Subcutaneous adipose tissue (tissue), 4 donors: Measurements from ENCODE around the gene CBFA2T2. TPM values are rescaled to one million over a fixed set of nuclear protein-coding genes. Genes with fewer than 3 reads are reported as not detected.

ENCODE experiments used
- total RNA-seq, 4 donors: library from RNA; depleted of rRNA; stranded (reverse); fragments of >200 nt; gene quantifications; one replicate each; pipeline ENCODE4 v1.1.0, GENCODE V29; 2016
- TF ChIP-seq, protein P1 (sequence below): fragments of 450-650 bp; IDR thresholded peaks from one replicate; pipeline ENCODE4 v1.5.1; 2016; ENCODE audit warnings: low read depth, mild to moderate bottlenecking, control low read depth, antibody characterized with exemption, moderate library complexity

CBFA2T2 gene
- 10 to 100 TPM in 2 of 4 donors, 1 to 10 TPM in 2; 8.5 to 13.4 (median 10.0) TPM for total RNA-seq

DNA sequence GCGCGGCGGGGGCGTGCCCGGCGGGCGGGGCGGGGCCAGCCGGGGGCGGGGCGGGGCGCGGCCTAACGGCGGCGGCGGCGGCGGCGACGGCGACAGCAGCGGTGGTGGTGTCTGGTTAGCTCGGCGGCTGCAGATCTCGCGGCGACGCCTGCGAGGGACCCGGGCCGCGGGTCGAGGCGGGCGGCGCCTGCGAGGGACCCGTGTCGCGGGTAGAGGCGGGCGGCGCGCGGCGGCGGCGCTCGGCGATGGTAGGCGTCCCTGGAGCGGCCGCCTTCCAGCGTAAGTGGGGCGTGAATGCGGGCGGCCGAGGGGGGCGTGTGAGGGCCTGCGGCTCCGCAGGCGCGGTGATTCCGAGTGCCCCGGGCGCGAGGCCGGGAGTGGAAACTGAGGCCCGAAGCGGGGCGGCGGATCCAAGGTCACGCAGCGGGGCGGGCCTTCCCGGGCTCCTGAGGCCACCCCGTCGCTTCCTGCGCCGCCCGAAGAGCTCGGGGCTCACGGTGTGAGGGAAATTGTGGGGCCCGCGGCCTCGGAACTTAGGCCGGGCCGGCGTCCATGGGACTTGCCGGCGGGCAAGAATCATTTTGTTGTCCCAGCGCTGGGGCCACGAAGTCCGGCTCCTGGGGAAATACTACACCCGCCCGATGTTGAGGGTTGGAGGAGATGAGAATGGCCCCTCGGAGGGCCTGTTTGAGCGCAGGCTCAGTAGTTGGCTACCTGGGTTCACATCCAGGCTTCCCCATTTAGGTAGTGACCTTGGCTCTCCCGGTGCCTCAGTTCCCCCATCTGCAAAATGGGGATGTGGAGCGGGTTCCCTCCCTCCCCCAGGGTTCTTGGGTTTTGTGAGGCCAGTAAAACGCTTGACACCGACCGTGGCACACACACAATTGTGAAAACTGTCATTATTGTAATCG, at the start of gene CBFA2T2:
Gene CBFA2T2 (plus strand): TSS at position 74 of the 911 bp plus-strand sequence. CDS start 172 bp downstream, at position 246.
- TF ChIP-seq, protein P1, sequence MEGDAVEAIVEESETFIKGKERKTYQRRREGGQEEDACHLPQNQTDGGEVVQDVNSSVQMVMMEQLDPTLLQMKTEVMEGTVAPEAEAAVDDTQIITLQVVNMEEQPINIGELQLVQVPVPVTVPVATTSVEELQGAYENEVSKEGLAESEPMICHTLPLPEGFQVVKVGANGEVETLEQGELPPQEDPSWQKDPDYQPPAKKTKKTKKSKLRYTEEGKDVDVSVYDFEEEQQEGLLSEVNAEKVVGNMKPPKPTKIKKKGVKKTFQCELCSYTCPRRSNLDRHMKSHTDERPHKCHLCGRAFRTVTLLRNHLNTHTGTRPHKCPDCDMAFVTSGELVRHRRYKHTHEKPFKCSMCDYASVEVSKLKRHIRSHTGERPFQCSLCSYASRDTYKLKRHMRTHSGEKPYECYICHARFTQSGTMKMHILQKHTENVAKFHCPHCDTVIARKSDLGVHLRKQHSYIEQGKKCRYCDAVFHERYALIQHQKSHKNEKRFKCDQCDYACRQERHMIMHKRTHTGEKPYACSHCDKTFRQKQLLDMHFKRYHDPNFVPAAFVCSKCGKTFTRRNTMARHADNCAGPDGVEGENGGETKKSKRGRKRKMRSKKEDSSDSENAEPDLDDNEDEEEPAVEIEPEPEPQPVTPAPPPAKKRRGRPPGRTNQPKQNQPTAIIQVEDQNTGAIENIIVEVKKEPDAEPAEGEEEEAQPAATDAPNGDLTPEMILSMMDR: no peak

DNA sequence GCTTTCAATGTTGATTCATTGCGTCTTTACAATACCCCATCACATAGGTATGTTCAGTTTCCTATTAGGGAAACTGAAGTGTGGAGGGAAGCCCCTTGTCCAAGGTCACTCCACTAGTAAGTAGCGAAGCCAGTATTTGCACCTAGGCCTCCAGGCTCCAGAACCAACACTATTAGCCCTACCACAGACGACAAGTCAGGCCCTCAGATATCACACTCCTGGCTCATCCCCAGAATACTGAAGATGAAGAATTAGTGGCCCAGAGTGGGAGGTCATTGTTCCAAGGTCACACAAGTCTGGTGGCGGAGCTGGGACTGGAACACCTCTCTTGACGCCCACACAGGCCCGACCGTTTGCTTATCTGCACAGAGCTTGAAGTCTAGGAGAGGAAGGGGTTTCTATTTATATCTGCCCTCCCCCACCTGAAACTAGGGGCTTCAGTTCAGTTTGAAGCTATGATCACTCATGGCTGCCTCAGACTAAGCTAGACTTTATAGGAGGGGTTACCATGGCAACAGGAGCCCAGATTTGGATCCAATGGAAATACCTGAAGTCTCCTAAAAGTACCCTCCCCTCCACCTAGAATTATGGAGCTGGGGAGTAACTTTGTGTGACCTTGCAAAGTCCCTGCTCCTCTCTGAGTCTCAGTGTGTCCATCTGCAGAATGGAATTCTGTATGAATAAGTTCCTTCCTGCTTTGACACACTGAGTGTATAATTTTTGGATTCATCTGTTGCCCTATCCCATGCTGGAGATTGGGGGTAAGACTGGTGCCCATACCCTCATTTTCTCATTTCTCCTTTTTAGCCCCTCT, 48.5 kb upstream of the CBFA2T2 start:
- TF ChIP-seq, protein P1: no peak

DNA sequence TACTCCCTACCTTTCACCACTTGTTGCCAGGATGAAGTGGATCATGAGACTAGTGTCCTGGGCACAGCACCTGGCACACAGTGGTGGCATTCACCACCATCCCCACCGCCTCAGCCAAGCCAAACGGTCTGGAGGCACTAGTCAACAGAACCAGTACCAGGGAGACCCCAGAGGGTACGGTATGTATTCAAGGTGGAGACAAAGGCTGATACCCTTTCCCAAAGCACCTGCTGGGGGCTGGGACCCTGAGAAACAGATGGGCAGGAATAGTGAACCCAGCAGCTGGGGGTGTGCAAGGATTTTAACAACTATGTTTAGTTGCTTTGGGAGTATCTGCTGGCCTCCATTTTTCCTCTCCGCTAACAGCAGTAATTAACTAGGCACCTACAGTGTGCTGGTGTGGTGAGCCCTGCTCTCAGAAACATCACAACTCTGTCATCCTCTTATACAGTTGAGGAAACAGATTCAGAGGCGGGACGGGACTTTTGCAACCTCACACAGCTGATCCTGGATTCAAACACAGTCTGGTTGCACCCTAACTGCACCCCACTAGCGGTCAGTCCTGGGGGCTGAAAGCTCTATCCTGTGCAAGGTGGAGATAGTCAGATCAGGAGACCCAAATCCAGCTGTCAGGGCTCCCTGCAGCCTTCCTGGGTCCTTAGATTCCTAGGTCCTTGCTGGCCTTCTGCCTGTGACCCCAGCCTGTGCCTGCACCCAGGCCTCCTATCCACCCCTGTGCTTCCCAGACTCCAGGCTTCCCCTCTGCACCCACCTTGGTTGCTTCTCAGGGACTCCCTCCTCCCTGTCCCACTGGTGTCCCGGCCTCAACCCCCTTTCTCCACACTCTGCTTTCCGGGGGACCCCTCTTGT, 47.5 kb upstream of the CBFA2T2 start:
- TF ChIP-seq, protein P1: no peak

DNA sequence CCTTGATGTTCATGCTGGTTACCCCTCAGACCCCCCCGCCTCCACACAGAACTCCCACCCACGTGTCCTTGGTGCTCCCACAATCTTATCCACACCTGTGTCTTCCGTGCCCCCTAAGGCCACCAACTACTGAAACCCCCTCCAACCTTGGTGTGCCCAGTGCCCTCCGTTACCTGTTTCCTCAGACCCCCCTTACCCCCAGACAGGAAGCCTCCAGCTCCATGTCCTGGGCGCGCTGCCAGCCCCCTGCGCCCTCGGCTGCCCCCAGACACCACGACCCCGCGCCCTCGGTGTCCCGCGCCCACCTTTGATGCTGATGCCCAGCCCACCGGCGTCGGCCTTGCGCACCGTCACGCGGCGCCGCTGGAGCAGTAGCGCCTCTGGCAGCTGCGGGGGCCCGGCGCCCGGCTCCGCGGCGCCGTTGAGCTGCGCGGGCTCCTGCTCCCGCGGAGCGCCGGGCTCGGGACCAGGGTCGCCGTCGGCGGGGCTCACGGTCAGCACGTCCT, 46.8 kb upstream of the CBFA2T2 start:
- TF ChIP-seq, protein P1: no peak

DNA sequence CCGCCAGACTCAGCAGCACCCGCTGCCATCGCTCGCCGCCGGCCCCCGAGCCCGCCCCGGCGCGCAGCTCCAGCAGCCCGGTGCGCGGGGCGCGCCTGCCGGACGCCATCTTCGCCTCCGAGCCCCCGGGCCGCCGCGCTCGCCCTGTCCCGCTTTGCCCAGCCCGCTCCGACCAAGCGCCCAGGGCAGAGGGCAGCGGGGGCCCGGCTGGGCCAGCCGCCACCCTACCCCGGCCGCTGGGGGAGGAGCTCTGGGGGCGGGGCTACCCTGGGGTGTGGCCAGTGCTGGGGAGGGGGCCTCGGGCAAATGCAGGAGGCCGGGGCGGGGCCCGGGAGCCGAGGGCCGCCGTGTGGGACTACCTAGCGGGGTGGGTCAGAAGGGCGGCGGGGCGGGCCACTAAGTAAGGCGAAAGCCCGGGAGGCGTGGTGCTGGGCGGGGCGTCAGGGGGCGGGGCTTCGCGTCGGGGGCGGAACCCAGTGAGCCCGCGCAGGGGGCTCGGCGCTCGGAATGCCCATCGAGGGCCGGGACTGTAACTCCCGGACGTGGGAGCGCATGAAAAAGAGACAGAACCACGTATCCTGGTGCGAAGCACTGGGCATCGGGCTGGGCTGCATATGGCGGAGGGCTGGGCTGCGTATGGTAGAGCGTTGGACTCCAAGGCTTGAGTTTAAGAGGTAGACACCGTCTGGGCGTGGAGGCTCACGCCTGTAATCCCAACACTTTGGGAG, 46.2 kb upstream of the CBFA2T2 start, which contains the start of gene SNTA1:
Gene SNTA1 (minus strand): TSS at position 252 of the 728 bp plus-strand sequence. CDS start 143 bp downstream, at position 109.
- TF ChIP-seq, protein P1: no peak
